HFF-Myc (cell line): ENCODE data around the gene KLHDC4.
A peak's percentile ranks its signal among the peaks of the same experiment; 100 is the strongest.

ENCODE experiments used
- DNase-seq: peaks from one replicate; pipeline ENCODE4 v3.0.0-alpha.2; 2011; ENCODE audit warnings: low read depth; ENCODE audit errors: extremely low read depth
- H3K4me3 ChIP-seq: replicated peaks from 2 replicates; pipeline ENCODE4 v1.5.1; 2011; ENCODE audit warnings: low read depth, mild to moderate bottlenecking, control low read depth, low read length
- CTCF ChIP-seq: IDR thresholded peaks from 2 replicates; pipeline ENCODE4 v1.5.1; 2012; ENCODE audit warnings: mild to moderate bottlenecking, low read depth, low read length, control low read depth; ENCODE audit errors: missing control alignments

Gene KLHDC4

DNA sequence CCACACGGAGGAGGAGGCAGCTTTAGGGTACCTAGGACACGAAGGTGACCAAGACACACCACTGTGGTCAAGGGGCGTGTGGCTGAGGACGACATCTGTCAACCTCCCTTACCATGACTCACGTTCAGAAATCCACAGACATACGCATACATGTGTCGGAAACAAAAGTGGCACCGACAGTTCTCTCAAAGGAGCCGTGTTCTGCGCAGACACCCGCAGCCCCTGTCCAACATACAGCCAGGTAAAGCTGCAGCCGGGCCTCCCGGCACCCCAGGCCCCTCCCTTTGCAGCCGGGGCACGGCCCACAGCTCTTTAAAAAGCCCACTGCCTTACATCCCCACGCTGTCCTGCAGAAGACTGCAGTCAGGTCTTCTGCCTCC is 40.5 kb upstream of the KLHDC4 start:
- TF ChIP-seq CTCF = no peak
- peak overlapping the region; percentile 24 for H3K4me3 ChIP-seq

GRCh38 chr16:87803385-87803784 is 37.6 kb upstream of the KLHDC4 start:
- no peak overlapping the region for H3K4me3 ChIP-seq
- TF ChIP-seq CTCF = no peak
- DNase-seq = no peak

More for the DNA sequence above, 40.5 kb upstream of the KLHDC4 start:
- DNase-seq = no peak

- TF ChIP-seq CTCF = no peak
- H3K4me3 ChIP-seq = no peak overlapping the region
- DNase-seq = no peak
These were observed 36.9 kb upstream of the KLHDC4 start for GRCh38 chr16:87802670-87803069.

- H3K4me3 ChIP-seq = no peak overlapping the region
- no peak for DNase-seq
- no peak for TF ChIP-seq CTCF
These were observed 36.0 kb upstream of the KLHDC4 start for GRCh38 chr16:87801679-87802259.

GRCh38 chr16:87800497-87800896 is 34.7 kb upstream of the KLHDC4 start:
- DNase-seq = no peak
- H3K4me3 ChIP-seq = no peak overlapping the region
- TF ChIP-seq CTCF = no peak

GRCh38 chr16:87795336-87795735 is 29.6 kb upstream of the KLHDC4 start:
- no peak for DNase-seq
- no peak overlapping the region for H3K4me3 ChIP-seq
- no peak for TF ChIP-seq CTCF

DNA sequence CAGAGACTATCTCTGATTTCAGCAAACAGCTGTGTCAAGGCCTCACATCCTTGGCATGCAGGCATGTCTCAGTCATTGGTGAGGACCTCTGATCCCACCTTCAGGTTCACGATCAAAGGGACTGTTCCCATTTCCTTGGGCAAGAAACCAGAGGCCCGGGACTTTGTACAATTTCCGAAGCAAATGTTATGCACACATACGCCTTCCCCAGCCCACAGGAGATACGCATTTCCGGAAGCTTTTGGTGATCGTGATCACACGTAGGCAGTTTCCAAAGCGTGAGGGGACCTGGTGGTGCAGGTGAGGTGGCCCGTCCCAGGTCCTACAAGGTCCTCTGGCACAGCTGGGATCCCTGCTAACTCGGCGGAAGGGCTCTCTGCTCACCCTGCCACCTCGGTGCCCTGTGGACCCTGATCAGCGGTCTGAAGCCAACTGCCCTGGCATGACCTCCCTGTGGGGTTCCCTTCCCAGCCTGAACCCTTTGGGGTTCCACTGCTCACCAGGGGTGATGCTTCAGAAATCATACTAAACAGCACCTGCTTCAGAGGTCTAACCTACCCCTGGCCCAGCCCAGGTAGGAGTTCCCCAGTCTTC is 28.8 kb upstream of the KLHDC4 start:
- TF ChIP-seq CTCF = no peak
- DNase-seq = no peak
- H3K4me3 ChIP-seq = no peak overlapping the region
